ENCODE measurements around the gene BTBD9. TPM values are rescaled to one million over a fixed set of nuclear protein-coding genes. Genes with fewer than 3 reads are reported as not detected.

BTBD9 gene
- total RNA-seq, 1 experiment from 2014 or later: 8.9 TPM

- Histone ChIP-seq H3T11ph (ENCODE audit: low read length) (no peak overlapping the region), H2BK120ac (ENCODE audit: low read depth, low read length, poor library complexity, severe bottlenecking) (no peak overlapping the region), H3K79me1 (ENCODE audit: insufficient read depth, low read depth, low read length, poor library complexity, severe bottlenecking) (no peaks in the 10 kb centered on the region), H2BK12ac (ENCODE audit: insufficient read length, low read depth, low read length) (no peak overlapping the region), H2AK5ac (ENCODE audit: insufficient read length, low read length) (no peak overlapping the region), H3K4me2 (ENCODE audit: insufficient read depth, insufficient read length, low read length) (no peak overlapping the region), H3K27ac (ENCODE audit: insufficient read length, low read depth, low read length) (no peak overlapping the region), H3K23me2 (ENCODE audit: insufficient read length, low read depth, low read length, poor library complexity, severe bottlenecking) (no peaks in the 10 kb centered on the region), H4K91ac (ENCODE audit: insufficient read length, low read depth, low read length) (no peak overlapping the region), H2AFZ (ENCODE audit: low read length) (no peak overlapping the region), H4K5ac (ENCODE audit: insufficient read length, low read depth, low read length) (no peak overlapping the region), H3K18ac (ENCODE audit: insufficient read length, low read depth, low read length) (no peak overlapping the region), H4K20me1 (ENCODE audit: control insufficient read depth, insufficient read depth, insufficient read length) (no peaks in the 10 kb centered on the region), H3K56ac (ENCODE audit: insufficient read length, low read depth, low read length) (no peak overlapping the region), H3K27me3 (ENCODE audit: insufficient read depth, low read length) (no peaks in the 10 kb centered on the region), H3K79me2 (ENCODE audit: insufficient read depth, low read length) (no peaks in the 10 kb centered on the region), H4K8ac (replicated peaks; ENCODE audit: insufficient read length, low read depth, low read length) (no peak overlapping the region), H3K9me3 (ENCODE audit: control insufficient read depth, low read depth, low read length) (no peaks in the 10 kb centered on the region), H2BK15ac (ENCODE audit: low read depth, low read length) (no peak overlapping the region), H3K4me1 (ENCODE audit: insufficient read depth, low read length) (no peaks in the 10 kb centered on the region), H2BK20ac (ENCODE audit: low read depth, low read length, poor library complexity, severe bottlenecking) (no peak overlapping the region), H3K14ac (ENCODE audit: insufficient read depth, low read length) (no peak overlapping the region), H2BK5ac (ENCODE audit: insufficient read length, low read length) (no peak overlapping the region), H3K9ac (ENCODE audit: extremely low read depth, insufficient read length, low read length) (no peak overlapping the region), H3K4ac (ENCODE audit: low read depth, low read length) (no peak overlapping the region), H3K23ac (ENCODE audit: insufficient read length, low read depth, low read length) (no peak overlapping the region)
- Mint-ChIP-seq H3K4me3 (no peak overlapping the region), H3K9me3 (no peaks in the 10 kb centered on the region), H3K27me3 (ENCODE audit: low read depth) (no peaks in the 10 kb centered on the region), H3K27ac (no peak overlapping the region), H3K4me1 (peaks cover 0 to 6% of the 10 kb centered on the region in 2 experiments; a peak in 1 of 4 replicates), H3K36me3 (ENCODE audit: insufficient read depth in 1 of 3, low read depth in 3 of 3) (no peaks in the 10 kb centered on the region)
- no peak for DNase-seq
- no CpG with 5 or more reads among the region's 2 CpGs for whole genome bisulfite sequencing (ENCODE audit: extremely low coverage, insufficient read length, low lambda C conversion rate)
- TF ChIP-seq CTCF (conservative IDR thresholded peaks at IDR 0.05): no peak
These were observed 97.7 kb downstream of the BTBD9 start for GRCh38 chr6:38542031-38542430.

Data from H9 (cell line).